H1 (cell line): ENCODE measurements around the gene ARPC4. TPM values are rescaled to one million over a fixed set of nuclear protein-coding genes. Genes with fewer than 3 reads are reported as not detected.

Experiments
- CTCF ChIA-PET: fragments of 300-600 bp; sonication (Branson Sonifier 250); formaldehyde crosslinking; loops from one replicate; lab custom pipeline; 2021; ENCODE audit not compliant: partially characterized antibody; lab: Charles Lee
- POLR2A ChIA-PET: fragments of 300-600 bp; sonication (Branson Sonifier 250); formaldehyde crosslinking; loops from one replicate; lab custom pipeline; 2021; ENCODE audit warnings: inconsistent platforms; ENCODE audit not compliant: partially characterized antibody; lab: Charles Lee
- DNase-seq, 2 experiments: peaks; one replicate each; pipeline versions ENCODE4 v3.0.0 to v3.0.0-alpha.2; 2010 to 2022; ENCODE audit warnings: low spot score in 2 of 2, low read depth in 1 of 2, mixed read lengths in 1 of 2
- FAIRE-seq: peaks from 2 replicates; lab custom pipeline; 2011; peaks lifted over from hg19 to GRCh38; lab: Jason Lieb, UNC
- H2AFZ ChIP-seq: 2 replicates; pipeline ENCODE4 v1.8.1; 2012; ENCODE audit warnings: low read length, inconsistent platforms
- H2AK5ac ChIP-seq: 2 replicates; pipeline ENCODE4 v1.6.1; 2013; ENCODE audit warnings: low read depth, low read length
- H2BK120ac ChIP-seq: replicated peaks from 2 replicates; pipeline ENCODE3; 2013; ENCODE audit warnings: low read depth, low read length, inconsistent platforms
- H2BK12ac ChIP-seq: 2 replicates; pipeline ENCODE4 v1.6.1; 2013; ENCODE audit warnings: low read depth, low read length
- H2BK15ac ChIP-seq: 2 replicates; pipeline ENCODE4 v1.6.1; 2013; ENCODE audit warnings: low read length
- H2BK20ac ChIP-seq: 2 replicates; pipeline ENCODE4 v1.6.1; 2013; ENCODE audit warnings: low read length
- H2BK5ac ChIP-seq: 2 replicates; pipeline ENCODE4 v1.6.1; 2013; ENCODE audit warnings: low read depth, low read length
- H3K14ac ChIP-seq: 2 replicates; pipeline ENCODE4 v1.6.1; 2013; ENCODE audit warnings: inconsistent platforms; ENCODE audit not compliant: insufficient read length
- H3K18ac ChIP-seq: 2 replicates; pipeline ENCODE4 v1.6.1; 2013; ENCODE audit warnings: low read length; ENCODE audit errors: extremely low read depth
- H3K23ac ChIP-seq: 2 replicates; pipeline ENCODE4 v1.6.1; 2013; ENCODE audit warnings: inconsistent platforms; ENCODE audit not compliant: insufficient read length
- H3K23me2 ChIP-seq: 2 replicates; pipeline ENCODE4 v1.6.1; 2013; ENCODE audit warnings: low read depth, low read length
- H3K27ac ChIP-seq: 2 replicates; pipeline ENCODE4 v1.6.1; 2011; ENCODE audit warnings: low read depth, low read length, inconsistent platforms
- H3K27me3 ChIP-seq, 4 experiments: replicated peaks in 1 of 4; 1 replicate in 1 of 4; 2 replicates in 3 of 4; pipeline versions ENCODE4 v1.6.1 to v1.8.1; 2011 to 2013; ENCODE audit warnings: low read length in 3 of 4, mild to moderate bottlenecking in 3 of 4, inconsistent platforms in 2 of 4, mixed read lengths in 2 of 4, moderate library complexity in 1 of 4; ENCODE audit not compliant: control insufficient read depth in 3 of 4, insufficient read depth in 3 of 4; ENCODE audit errors: extremely low read depth in 1 of 4
- H3K36me3 ChIP-seq, 4 experiments: 2 replicates each; pipeline versions ENCODE4 v1.6.1 to v1.8.1; 2011 to 2013; ENCODE audit warnings: mild to moderate bottlenecking in 4 of 4, low read length in 3 of 4, moderate library complexity in 2 of 4, control low read depth in 1 of 4, inconsistent platforms in 1 of 4; ENCODE audit not compliant: insufficient read depth in 4 of 4, control insufficient read depth in 2 of 4
- H3K4ac ChIP-seq: replicated peaks from 2 replicates; pipeline ENCODE3; 2013; ENCODE audit warnings: low read length, low read depth, mixed read lengths, inconsistent platforms; ENCODE audit not compliant: insufficient read length
- H3K4me1 ChIP-seq, 4 experiments: replicated peaks in 1 of 4; 1 replicate in 1 of 4; 2 replicates in 3 of 4; pipeline versions ENCODE4 v1.6.1 to v1.8.1; 2011 to 2013; ENCODE audit warnings: low read length in 3 of 4, inconsistent platforms in 2 of 4, mixed read lengths in 1 of 4; ENCODE audit not compliant: insufficient read depth in 4 of 4, control insufficient read depth in 3 of 4
- H3K4me2 ChIP-seq, 2 experiments: 2 replicates each; pipeline versions ENCODE4 v1.6.1 to v1.8.1; 2011 to 2013; ENCODE audit warnings: low read depth in 2 of 2, low read length in 2 of 2, control low read depth in 1 of 2, inconsistent platforms in 1 of 2, mild to moderate bottlenecking in 1 of 2; ENCODE audit not compliant: insufficient read depth in 1 of 2
- H3K4me3 ChIP-seq, 4 experiments: fragments of 200-600, 300-600 bp in 1 of 4; sonication (generic), shearing (Covaris generic), sonication (Bioruptor Twin) in 1 of 4; 2 replicates each; pipeline versions ENCODE4 v1.5.1 to v1.8.1; 2011 to 2016; ENCODE audit warnings: low read length in 4 of 4, low read depth in 3 of 4, control low read depth in 2 of 4, inconsistent platforms in 2 of 4, mild to moderate bottlenecking in 2 of 4, mixed read lengths in 1 of 4, moderate library complexity in 1 of 4; ENCODE audit not compliant: insufficient read depth in 2 of 4; ENCODE audit errors: extremely low read depth in 1 of 4
- H3K56ac ChIP-seq: replicated peaks from 2 replicates; pipeline ENCODE3; 2013; ENCODE audit warnings: low read depth, mild to moderate bottlenecking, mixed read lengths, low read length, inconsistent platforms; ENCODE audit not compliant: insufficient read length
- H3K79me1 ChIP-seq: 2 replicates; pipeline ENCODE4 v1.6.1; 2013; ENCODE audit warnings: low read depth, low read length, control low read depth
- H3K79me2 ChIP-seq, 2 experiments: 2 replicates each; pipeline versions ENCODE4 v1.6.1 to v1.8.1; 2012 to 2013; ENCODE audit warnings: low read length in 2 of 2, mild to moderate bottlenecking in 2 of 2, inconsistent platforms in 1 of 2; ENCODE audit not compliant: insufficient read depth in 2 of 2, control insufficient read depth in 1 of 2
- H3K9ac ChIP-seq, 4 experiments: replicated peaks in 1 of 4; 1 replicate in 1 of 4; 2 replicates in 3 of 4; pipeline versions ENCODE4 v1.6.1 to v1.8.1; 2011 to 2013; ENCODE audit warnings: low read depth in 3 of 4, low read length in 3 of 4, control low read depth in 2 of 4, mild to moderate bottlenecking in 2 of 4, moderate library complexity in 2 of 4, inconsistent platforms in 1 of 4; ENCODE audit errors: extremely low read depth in 1 of 4
- H3K9me3 ChIP-seq, 2 experiments: 2 replicates each; pipeline versions ENCODE4 v1.6.1 to v1.8.1; 2012 to 2013; ENCODE audit warnings: mild to moderate bottlenecking in 2 of 2, moderate library complexity in 2 of 2, control low read depth in 1 of 2, inconsistent platforms in 1 of 2, low read depth in 1 of 2, low read length in 1 of 2, mixed read lengths in 1 of 2; ENCODE audit not compliant: insufficient read depth in 2 of 2
- H4K20me1 ChIP-seq, 2 experiments: replicated peaks in 1 of 2; 2 replicates each; pipeline versions ENCODE3 to v1.8.1; 2011 to 2013; ENCODE audit warnings: inconsistent platforms in 2 of 2, low read length in 2 of 2, mild to moderate bottlenecking in 1 of 2; ENCODE audit not compliant: insufficient read depth in 2 of 2, control insufficient read depth in 1 of 2
- H4K5ac ChIP-seq: 2 replicates; pipeline ENCODE4 v1.6.1; 2013; ENCODE audit warnings: low read length, low read depth, mixed read lengths, inconsistent platforms; ENCODE audit not compliant: insufficient read length
- H4K8ac ChIP-seq: 2 replicates; pipeline ENCODE4 v1.8.0; 2013; ENCODE audit warnings: mild to moderate bottlenecking, moderate library complexity, low read length, inconsistent platforms; ENCODE audit not compliant: insufficient read depth; ENCODE audit errors: extremely low read depth
- H4K91ac ChIP-seq: replicated peaks from 2 replicates; pipeline ENCODE3; 2013; ENCODE audit warnings: low read length, mixed read lengths, inconsistent platforms; ENCODE audit not compliant: insufficient read length
- BCL11A ChIP-seq, 2 experiments: IDR thresholded peaks; one replicate each; pipeline ENCODE4 v1.6.1; 2011; ENCODE audit warnings: low read depth in 2 of 2, low read length in 2 of 2, mild to moderate bottlenecking in 2 of 2
- BRCA1 ChIP-seq: IDR thresholded peaks from 2 replicates; pipeline ENCODE4 v1.6.1; 2012; ENCODE audit warnings: low read depth, low read length, improper control_type of control experiment
- CHD2 ChIP-seq: IDR thresholded peaks from 2 replicates; pipeline ENCODE4 v1.6.1; 2012; ENCODE audit warnings: low read length, improper control_type of control experiment
- HDAC6 ChIP-seq: IDR thresholded peaks from one replicate; pipeline ENCODE4 v1.7.1; 2012; ENCODE audit warnings: low read depth, mild to moderate bottlenecking, inconsistent platforms, low read length, moderate library complexity
- NANOG ChIP-seq: IDR thresholded peaks from 2 replicates; pipeline ENCODE4 v1.6.1; 2011; ENCODE audit warnings: low read length, low read depth, mild to moderate bottlenecking, inconsistent platforms; ENCODE audit not compliant: insufficient read depth, poor library complexity, severe bottlenecking
- PHF8 ChIP-seq: fragments of 200-600 bp; sonication (generic); conservative IDR thresholded peaks from 2 replicates; pipeline ENCODE4 v1.7.1; 2012; ENCODE audit warnings: low read depth, mild to moderate bottlenecking, inconsistent platforms, low read length, moderate library complexity
- SUZ12 ChIP-seq: fragments of 200-600 bp; sonication (generic); IDR thresholded peaks from 2 replicates; pipeline ENCODE4 v1.6.1; 2012; ENCODE audit warnings: mild to moderate bottlenecking, inconsistent platforms, low read length, moderate library complexity, mixed read lengths
- TCF12 ChIP-seq: IDR thresholded peaks from 2 replicates; pipeline ENCODE4 v1.6.1; 2011; ENCODE audit warnings: low read depth, mild to moderate bottlenecking, low read length
- WGBS, 2 experiments: shearing (Covaris generic) in 1 of 2; methylation state at CpG; one replicate each; pipeline versions ENCODE4 v1.1.6 to v1.1.7; 2013 to 2015; ENCODE audit warnings: low lambda C conversion rate in 2 of 2, mixed read lengths in 2 of 2, inconsistent platforms in 1 of 2, low coverage in 1 of 2, missing lambda C conversion rate in 1 of 2; ENCODE audit not compliant: insufficient replicate concordance in 2 of 2, insufficient coverage in 1 of 2, insufficient read length in 1 of 2; ENCODE audit errors: extremely low coverage in 1 of 2, missing lambda C conversion rate in 1 of 2; 5-methylcytosine and 5-hydroxymethylcytosine counted together
- polyA plus RNA-seq, 7 experiments: library from polyadenylated mRNA; depleted of rRNA in 3 of 7; stranded (reverse) in 5 of 7; unstranded in 2 of 7; fragments of >200 nt in 5 of 7; fragments of 200-250 nt in 2 of 7; gene quantifications; 1 replicate in 5 of 7; 2 replicates in 1 of 7; 4 replicates in 1 of 7; pipeline versions ENCODE4 v1.2.1 to v1.2.3, GENCODE V29; 2011 to 2013; ENCODE audit warnings: missing spikeins in 2 of 7, mixed read lengths in 2 of 7
- total RNA-seq: library from RNA; stranded (reverse); fragmentation: NEBNext Ultra II Directional; extraction: Animal tissue kit (Norgen Biotek cat#: 25700); gene quantifications from 2 replicates; pipeline ENCODE4 v1.2.1, GENCODE V29; 2021
- TF ChIP-seq, protein P1 (sequence below), 3 experiments: IDR thresholded peaks; 1 replicate in 2 of 3; 2 replicates in 1 of 3; pipeline versions ENCODE4 v1.5.1 to v1.6.1; 2011; ENCODE audit warnings: low read length in 3 of 3, mild to moderate bottlenecking in 3 of 3, inconsistent platforms in 2 of 3, low read depth in 1 of 3, moderate library complexity in 1 of 3; ENCODE audit not compliant: insufficient read depth in 1 of 3; ENCODE audit errors: control extremely low read depth in 1 of 3

Gene ARPC4
- total and polyA plus RNA-seq, 2 of the 8 experiments (the other 6 are each of a cell fraction or from before 2014, with no cell fraction given): 138 to 154 TPM

DNA sequence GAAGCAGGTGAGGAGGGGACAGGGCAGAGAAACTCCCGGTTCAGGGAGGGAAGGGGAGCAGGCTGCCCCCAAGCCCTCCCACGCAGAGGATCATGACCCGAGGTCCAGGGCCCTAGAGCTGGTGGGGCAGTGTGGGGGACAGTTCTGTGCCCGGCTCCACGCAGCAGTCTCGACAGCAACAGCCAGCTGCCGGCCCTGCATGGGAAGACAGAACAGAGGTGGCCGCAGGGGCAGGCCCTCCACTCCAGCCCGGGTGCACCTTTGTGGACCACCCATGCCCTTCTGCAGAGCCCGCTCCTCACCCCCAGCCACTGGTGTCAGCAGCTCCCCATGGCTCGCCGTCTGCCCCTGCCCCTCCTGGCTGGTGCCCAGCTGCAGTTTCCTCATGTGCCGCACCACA is 35.5 kb upstream of the ARPC4 start:
- peaks cover 3 to 38% (median 18%) of the 10 kb centered on the region in 4 experiments; a peak in 7 of 8 replicates for H3K36me3 ChIP-seq
- POLR2A ChIA-PET: interaction anchor here (0.5 to 0.6 kb wide), 2 partner anchors 8 to 57 kb away, joined by 4 read pairs; no protein-coding TSS in a partner anchor

More for the DNA sequence above, 35.5 kb upstream of the ARPC4 start:
- WGBS, 2 experiments: 92% methylated on average over 13 of the region's 13 CpGs; no CpG with 5 or more reads in 1 of the 2 experiments
- H3K23me2 ChIP-seq: no peaks in the 10 kb centered on the region
- no peak overlapping the region for H3K4ac ChIP-seq
- H4K20me1 ChIP-seq: peaks cover 0 to 10% of the 10 kb centered on the region in 2 experiments
- no peak overlapping the region for H2BK15ac ChIP-seq
- H3K4me1 ChIP-seq: no peaks in the 10 kb centered on the region
- H2AK5ac ChIP-seq: no peak overlapping the region
- no peak overlapping the region for H3K9ac ChIP-seq
- H3K4me2 ChIP-seq: no peak overlapping the region
- no peak overlapping the region for H4K5ac ChIP-seq
- H3K79me1 ChIP-seq: no peaks in the 10 kb centered on the region
- no peak overlapping the region for H2BK5ac ChIP-seq
- H3K4me3 ChIP-seq: no peak overlapping the region
- H4K8ac ChIP-seq: no peak overlapping the region
- no peak overlapping the region for H4K91ac ChIP-seq
- H3K56ac ChIP-seq: no peak overlapping the region
- H3K27ac ChIP-seq: no peak overlapping the region
- no peak for DNase-seq
- CTCF ChIA-PET: no interaction called here
- no peak overlapping the region for H2AFZ ChIP-seq
- no peak overlapping the region for H3K18ac ChIP-seq
- H3K27me3 ChIP-seq: no peaks in the 10 kb centered on the region; a peak in 1 of 7 replicates
- H3K23ac ChIP-seq: no peak overlapping the region
- TF ChIP-seq CHD2 (no peak), BRCA1 (no peak), TCF12 (no peak), SUZ12 (no peak), NANOG (no peak), PHF8 (no peak), HDAC6 (no peak), BCL11A (IDR thresholded peaks at IDR 0.05; ENCODE audit: low read depth in 2 of 2, low read length in 2 of 2) (no peak)
- TF ChIP-seq, protein P1, sequence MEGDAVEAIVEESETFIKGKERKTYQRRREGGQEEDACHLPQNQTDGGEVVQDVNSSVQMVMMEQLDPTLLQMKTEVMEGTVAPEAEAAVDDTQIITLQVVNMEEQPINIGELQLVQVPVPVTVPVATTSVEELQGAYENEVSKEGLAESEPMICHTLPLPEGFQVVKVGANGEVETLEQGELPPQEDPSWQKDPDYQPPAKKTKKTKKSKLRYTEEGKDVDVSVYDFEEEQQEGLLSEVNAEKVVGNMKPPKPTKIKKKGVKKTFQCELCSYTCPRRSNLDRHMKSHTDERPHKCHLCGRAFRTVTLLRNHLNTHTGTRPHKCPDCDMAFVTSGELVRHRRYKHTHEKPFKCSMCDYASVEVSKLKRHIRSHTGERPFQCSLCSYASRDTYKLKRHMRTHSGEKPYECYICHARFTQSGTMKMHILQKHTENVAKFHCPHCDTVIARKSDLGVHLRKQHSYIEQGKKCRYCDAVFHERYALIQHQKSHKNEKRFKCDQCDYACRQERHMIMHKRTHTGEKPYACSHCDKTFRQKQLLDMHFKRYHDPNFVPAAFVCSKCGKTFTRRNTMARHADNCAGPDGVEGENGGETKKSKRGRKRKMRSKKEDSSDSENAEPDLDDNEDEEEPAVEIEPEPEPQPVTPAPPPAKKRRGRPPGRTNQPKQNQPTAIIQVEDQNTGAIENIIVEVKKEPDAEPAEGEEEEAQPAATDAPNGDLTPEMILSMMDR (IDR thresholded peaks at IDR 0.05; ENCODE audit: control extremely low read depth in 1 of 3, insufficient read depth in 1 of 3, low read depth in 1 of 3, low read length in 3 of 3): no peak
- H2BK20ac ChIP-seq: no peak overlapping the region
- no peak overlapping the region for H3K14ac ChIP-seq
- no peaks in the 10 kb centered on the region for H3K9me3 ChIP-seq
- H3K79me2 ChIP-seq: no peaks in the 10 kb centered on the region
- FAIRE-seq: no peak
- no peak overlapping the region for H2BK120ac ChIP-seq
- H2BK12ac ChIP-seq: no peak overlapping the region
